Uterus (tissue), 4 donors: ENCODE measurements around the gene STARD3NL. TPM values are rescaled to one million over a fixed set of nuclear protein-coding genes. Genes with fewer than 3 reads are reported as not detected.

Source experiments
- DNase-seq, 2 donors: peaks; one replicate each; pipeline ENCODE4 v3.0.0-alpha.2; 2019 to 2020
- H3K27ac ChIP-seq, 2 donors: fragments of 200-600 bp; sonication (generic); 1 replicate in 1 of 2; 2 replicates in 1 of 2; pipeline ENCODE4 v1.5.1; 2016 to 2018
- H3K27me3 ChIP-seq, 2 donors: fragments of 200-600 bp; sonication (generic); one replicate each; pipeline ENCODE4 v1.5.1; 2018 to 2019; ENCODE audit warnings: control low read depth in 1 of 2
- H3K36me3 ChIP-seq, 2 donors: fragments of 200-600 bp; sonication (generic); one replicate each; pipeline ENCODE4 v1.5.1; 2019; ENCODE audit warnings: control low read depth in 1 of 2
- H3K4me1 ChIP-seq, 2 donors: fragments of 200-600 bp; sonication (generic); one replicate each; pipeline ENCODE4 v1.5.1; 2018 to 2019; ENCODE audit warnings: control low read depth in 1 of 2
- H3K4me3 ChIP-seq, 2 donors: fragments of 200-600 bp; sonication (generic); 1 replicate in 1 of 2; 2 replicates in 1 of 2; pipeline ENCODE4 v1.5.1; 2018 to 2019; ENCODE audit warnings: mild to moderate bottlenecking in 1 of 2
- H3K9me3 ChIP-seq, 2 donors: fragments of 200-600 bp; sonication (generic); one replicate each; pipeline ENCODE4 v1.5.1; 2019; ENCODE audit warnings: control low read depth in 1 of 2
- POLR2A ChIP-seq, 2 donors: fragments of 450-650 bp; IDR thresholded peaks; one replicate each; pipeline ENCODE4 v1.6.1; 2016; ENCODE audit warnings: antibody characterized with exemption in 2 of 2, mild to moderate bottlenecking in 1 of 2, moderate library complexity in 1 of 2
- intact Hi-C: fragments of 100-400 bp; cut with DNase I; formaldehyde crosslinking; loops from one replicate; pipeline ENCODE4 v1.15.1; 2023; ENCODE audit warnings: low total_unique reads
- total RNA-seq, 4 donors: library from RNA; depleted of rRNA in 3 of 4; stranded (reverse); fragments of >200 nt in 3 of 4; gene quantifications; one replicate each; pipeline versions ENCODE4 v1.1.0 to v1.2.4, GENCODE V29; 2014 to 2023
- TF ChIP-seq, protein P1 (sequence below), 4 experiments: fragments of 200-600 bp in 2 of 4; fragments of 450-650 bp in 2 of 4; sonication (generic) in 2 of 4; IDR thresholded peaks; one replicate each; pipeline ENCODE4 v1.5.1; 2016 to 2019; ENCODE audit warnings: antibody characterized with exemption in 4 of 4, mild to moderate bottlenecking in 2 of 4, moderate library complexity in 1 of 4
- donor health status: DM: yes; HTN: yes; CAD: no.

STARD3NL gene
- total RNA-seq, 4 donors from 2014 or later: 36.9 to 95.6 (median 53.6) TPM

DNA sequence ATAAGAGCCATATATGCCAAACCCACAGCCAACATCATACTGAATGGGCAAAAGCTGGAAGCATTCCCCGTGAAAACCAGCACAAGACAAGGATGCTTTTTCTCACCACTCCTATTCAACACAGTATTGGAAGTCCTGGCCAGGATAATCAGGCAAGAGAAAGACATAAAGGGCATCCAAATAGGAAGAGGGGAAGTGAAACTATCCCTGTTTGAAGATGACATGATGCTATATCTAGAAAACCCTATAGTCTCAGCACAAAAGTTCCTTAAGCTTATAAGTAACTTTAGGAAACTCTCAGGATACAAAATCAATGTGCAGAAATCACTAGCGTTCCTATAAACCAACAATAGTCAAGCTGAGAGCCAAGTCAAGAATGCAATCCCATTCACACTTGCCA, 23.8 kb upstream of the STARD3NL start:
- intact Hi-C loops: no loop called here
- TF ChIP-seq, protein P1, sequence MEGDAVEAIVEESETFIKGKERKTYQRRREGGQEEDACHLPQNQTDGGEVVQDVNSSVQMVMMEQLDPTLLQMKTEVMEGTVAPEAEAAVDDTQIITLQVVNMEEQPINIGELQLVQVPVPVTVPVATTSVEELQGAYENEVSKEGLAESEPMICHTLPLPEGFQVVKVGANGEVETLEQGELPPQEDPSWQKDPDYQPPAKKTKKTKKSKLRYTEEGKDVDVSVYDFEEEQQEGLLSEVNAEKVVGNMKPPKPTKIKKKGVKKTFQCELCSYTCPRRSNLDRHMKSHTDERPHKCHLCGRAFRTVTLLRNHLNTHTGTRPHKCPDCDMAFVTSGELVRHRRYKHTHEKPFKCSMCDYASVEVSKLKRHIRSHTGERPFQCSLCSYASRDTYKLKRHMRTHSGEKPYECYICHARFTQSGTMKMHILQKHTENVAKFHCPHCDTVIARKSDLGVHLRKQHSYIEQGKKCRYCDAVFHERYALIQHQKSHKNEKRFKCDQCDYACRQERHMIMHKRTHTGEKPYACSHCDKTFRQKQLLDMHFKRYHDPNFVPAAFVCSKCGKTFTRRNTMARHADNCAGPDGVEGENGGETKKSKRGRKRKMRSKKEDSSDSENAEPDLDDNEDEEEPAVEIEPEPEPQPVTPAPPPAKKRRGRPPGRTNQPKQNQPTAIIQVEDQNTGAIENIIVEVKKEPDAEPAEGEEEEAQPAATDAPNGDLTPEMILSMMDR (IDR thresholded peaks at IDR 0.05): no peak
- no peak for TF ChIP-seq POLR2A (IDR thresholded peaks at IDR 0.05)
- no peak overlapping the region for H3K27ac ChIP-seq
- no peak for DNase-seq
- H3K36me3 ChIP-seq: no peaks in the 10 kb centered on the region
- no peaks in the 10 kb centered on the region for H3K4me1 ChIP-seq
- no peaks in the 10 kb centered on the region for H3K27me3 ChIP-seq
- H3K9me3 ChIP-seq: no peaks in the 10 kb centered on the region
- no peak overlapping the region for H3K4me3 ChIP-seq

DNA sequence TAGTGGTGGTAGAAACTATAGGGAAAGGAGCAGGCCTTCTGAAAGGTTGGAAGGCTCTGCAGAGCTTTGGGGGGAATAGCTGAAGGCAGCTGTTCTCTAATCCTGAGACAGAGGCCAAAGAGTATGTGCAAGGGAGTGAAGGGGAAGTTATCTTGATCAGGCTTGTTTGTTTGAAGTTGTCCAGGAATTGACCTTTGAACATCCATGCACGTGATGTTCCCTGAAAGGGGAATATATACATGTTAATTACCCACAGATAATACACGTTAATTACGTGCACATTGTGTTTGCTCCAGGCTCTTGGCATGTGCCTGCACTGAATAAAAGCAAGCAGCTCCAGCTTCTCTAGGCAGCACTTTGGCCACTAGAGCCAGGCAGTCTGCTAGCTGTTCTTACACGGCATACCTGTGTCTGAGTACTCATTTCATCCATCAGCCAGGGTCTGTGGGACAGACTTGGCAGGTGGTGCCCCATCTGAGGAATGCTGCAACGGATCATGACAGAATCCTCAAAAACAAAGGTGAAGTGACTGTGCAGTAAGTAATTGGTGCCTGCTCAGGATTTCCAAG, 18.0 kb upstream of the STARD3NL start:
- H3K9me3 ChIP-seq: no peaks in the 10 kb centered on the region
- H3K4me1 ChIP-seq: no peaks in the 10 kb centered on the region
- H3K36me3 ChIP-seq: no peaks in the 10 kb centered on the region
- no peak overlapping the region for H3K27ac ChIP-seq
- no peaks in the 10 kb centered on the region for H3K27me3 ChIP-seq
- no peak for DNase-seq
- no peak overlapping the region for H3K4me3 ChIP-seq
- intact Hi-C loops: no loop called here
- no peak for TF ChIP-seq POLR2A (IDR thresholded peaks at IDR 0.05)
- TF ChIP-seq, protein P1 (IDR thresholded peaks at IDR 0.05): no peak

DNA sequence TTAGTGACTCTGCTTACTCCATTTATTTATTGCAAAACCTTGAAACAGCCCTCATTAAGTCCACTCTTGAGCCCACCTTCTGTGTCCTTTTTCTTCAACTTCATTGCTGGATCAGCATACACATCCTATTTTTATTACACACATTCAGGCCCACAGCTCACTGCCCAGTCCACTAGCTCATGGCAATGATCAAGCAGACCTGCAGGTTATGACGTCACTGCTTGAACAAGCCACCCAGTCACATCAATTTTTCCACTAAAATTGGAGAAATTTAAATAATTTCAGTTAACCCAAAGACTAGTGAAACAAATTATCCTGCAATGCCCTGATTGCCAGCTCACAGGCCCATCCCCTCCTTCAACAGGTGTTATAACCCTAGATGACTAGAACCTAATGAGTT, 16.0 kb upstream of the STARD3NL start:
- DNase-seq: no peak
- no peaks in the 10 kb centered on the region for H3K27me3 ChIP-seq
- H3K4me3 ChIP-seq: no peak overlapping the region
- H3K4me1 ChIP-seq: no peaks in the 10 kb centered on the region
- intact Hi-C loops: no loop called here
- no peaks in the 10 kb centered on the region for H3K9me3 ChIP-seq
- no peak overlapping the region for H3K27ac ChIP-seq
- TF ChIP-seq, protein P1 (IDR thresholded peaks at IDR 0.05): no peak
- TF ChIP-seq POLR2A (IDR thresholded peaks at IDR 0.05): no peak
- no peaks in the 10 kb centered on the region for H3K36me3 ChIP-seq

DNA sequence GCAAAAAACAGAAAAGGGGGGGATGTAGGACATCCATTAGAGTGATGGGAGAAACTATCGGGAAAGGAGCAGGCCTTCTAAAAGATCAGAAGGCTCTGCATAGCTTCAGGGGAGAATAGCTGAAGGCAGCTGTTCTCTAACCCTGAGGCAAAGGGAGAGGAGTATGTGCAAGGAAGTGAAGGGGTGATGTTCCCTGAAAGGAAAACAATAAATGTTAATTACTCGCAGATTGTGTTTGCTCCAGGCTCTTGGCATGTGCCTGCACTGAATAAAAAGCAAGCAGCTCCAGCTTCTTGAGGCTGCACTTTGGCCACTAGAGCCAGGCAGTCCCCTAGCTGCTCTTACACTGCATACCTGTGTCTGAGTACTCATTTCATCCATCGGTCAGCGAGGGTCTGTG, 14.4 kb upstream of the STARD3NL start:
- Histone ChIP-seq H3K27me3 (no peaks in the 10 kb centered on the region), H3K36me3 (no peaks in the 10 kb centered on the region), H3K9me3 (no peaks in the 10 kb centered on the region), H3K27ac (no peak overlapping the region), H3K4me1 (no peaks in the 10 kb centered on the region), H3K4me3 (no peak overlapping the region)
- intact Hi-C loops: no loop called here
- no peak for TF ChIP-seq POLR2A (IDR thresholded peaks at IDR 0.05)
- TF ChIP-seq, protein P1 (IDR thresholded peaks at IDR 0.05): no peak
- no peak for DNase-seq

DNA sequence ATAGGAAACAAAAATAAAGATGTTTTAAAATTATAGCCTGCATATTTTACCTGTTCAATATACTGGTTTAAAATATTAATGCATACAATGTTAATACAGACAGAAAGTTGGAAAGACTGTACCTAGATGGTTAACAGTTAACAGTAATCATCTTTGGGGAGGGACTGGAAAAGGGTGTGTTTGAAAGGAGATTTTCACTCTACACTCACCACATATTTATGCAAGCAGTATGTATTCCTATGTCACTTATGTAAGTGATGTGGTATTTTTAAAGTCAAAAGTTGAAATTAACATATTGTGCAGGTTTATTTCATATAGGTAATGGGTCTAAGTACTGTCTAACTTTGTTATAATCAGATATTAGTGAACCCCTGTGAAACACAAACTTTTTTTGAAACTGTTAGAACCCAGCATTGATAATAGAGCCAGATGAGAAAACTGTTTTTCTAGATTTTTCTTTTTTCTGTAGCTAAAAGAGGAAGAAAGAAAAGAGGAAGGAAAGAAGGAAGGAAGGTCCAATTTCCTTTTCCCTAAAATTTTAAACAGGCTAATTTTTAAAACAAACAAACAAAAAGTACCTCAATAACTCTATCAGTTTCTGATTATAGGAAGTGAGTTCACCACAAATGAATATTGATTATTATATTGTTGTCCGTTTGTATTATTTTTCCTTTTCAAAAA, 9.0 kb upstream of the STARD3NL start:
- Histone ChIP-seq H3K27ac (no peak overlapping the region), H3K9me3 (no peaks in the 10 kb centered on the region)
- intact Hi-C loops: no loop called here

More for the DNA sequence above, 9.0 kb upstream of the STARD3NL start:
- H3K27me3 ChIP-seq: no peaks in the 10 kb centered on the region
- H3K4me1 ChIP-seq: no peaks in the 10 kb centered on the region
- DNase-seq: no peak
- H3K36me3 ChIP-seq: no peaks in the 10 kb centered on the region
- H3K4me3 ChIP-seq: no peak overlapping the region
- no peak for TF ChIP-seq POLR2A (IDR thresholded peaks at IDR 0.05)
- TF ChIP-seq, protein P1 (IDR thresholded peaks at IDR 0.05): no peak
